WTC11 (cell line): ENCODE measurements around the gene CCDC82. TPM values are rescaled to one million over a fixed set of nuclear protein-coding genes. Genes with fewer than 3 reads are reported as not detected.

ENCODE experiments used
- ATAC-seq: fragments of 200-7000 bp; cut with Tn5 transposase; 2 replicates; pipeline ENCODE4 v1.10.0; 2021; ENCODE audit warnings: mild to moderate bottlenecking, moderate library complexity
- CTCF ChIA-PET: fragments of 300-600 bp; sonication (Branson Sonifier 250); formaldehyde crosslinking; loops from one replicate; lab custom pipeline; 2021; ENCODE audit warnings: antibody characterized with exemption; lab: Charles Lee
- POLR2A ChIA-PET: fragments of 350-600 bp; sonication (Branson Sonifier 250); formaldehyde crosslinking; loops from one replicate; lab custom pipeline; 2021; ENCODE audit warnings: antibody characterized with exemption; lab: Charles Lee
- DNase-seq: peaks from one replicate; pipeline ENCODE4 v3.0.0; 2021; ENCODE audit warnings: low spot score
- H3K27ac Mint-ChIP-seq: 2 replicates; pipeline ENCODE4 v1.8.0; 2021; ENCODE audit warnings: mixed read lengths
- H3K27me3 Mint-ChIP-seq: 2 replicates; pipeline ENCODE4 v1.8.0; 2021; ENCODE audit warnings: low read depth, mild to moderate bottlenecking, moderate library complexity, mixed read lengths
- H3K36me3 Mint-ChIP-seq: 2 replicates; pipeline ENCODE4 v1.8.0; 2021; ENCODE audit warnings: mixed read lengths
- H3K4me1 Mint-ChIP-seq: 2 replicates; pipeline ENCODE4 v1.8.0; 2022; ENCODE audit warnings: mixed read lengths
- H3K4me3 Mint-ChIP-seq: 2 replicates; pipeline ENCODE4 v1.8.0; 2021; ENCODE audit warnings: mild to moderate bottlenecking, moderate library complexity, mixed read lengths
- H3K9me3 Mint-ChIP-seq: 2 replicates; pipeline ENCODE4 v1.8.0; 2021; ENCODE audit warnings: mixed read lengths
- CDX4 ChIP-seq: fragments of 250-450 bp; sonication (Bioruptor Pico); IDR thresholded peaks from 2 replicates; pipeline ENCODE4 v1.9.0; 2021; ENCODE audit warnings: moderate library complexity, mild to moderate bottlenecking, inconsistent platforms, borderline replicate concordance
- ERG ChIP-seq: fragments of 250-450 bp; sonication (Bioruptor Pico); IDR thresholded peaks from 2 replicates; pipeline ENCODE4 v1.8.0; 2021; ENCODE audit warnings: mild to moderate bottlenecking
- GTF2I ChIP-seq: fragments of 250-450 bp; sonication (Bioruptor Pico); conservative IDR thresholded peaks from 2 replicates; pipeline ENCODE4 v1.4.0; 2021; ENCODE audit warnings: mild to moderate bottlenecking
- JUN ChIP-seq: sonication (generic); formaldehyde crosslinking; IDR thresholded peaks from 2 replicates; pipeline ENCODE4 v1.8.0; 2023; ENCODE audit warnings: mild to moderate bottlenecking, missing genetic modification reagents
- NR3C1 ChIP-seq: sonication (generic); formaldehyde crosslinking; conservative IDR thresholded peaks from 2 replicates; pipeline ENCODE4 v1.8.1; 2023; ENCODE audit warnings: low read depth, mild to moderate bottlenecking, missing genetic modification reagents
- PRDM15 ChIP-seq: sonication (generic); formaldehyde crosslinking; IDR thresholded peaks from 2 replicates; pipeline ENCODE4 v1.8.0; 2022; ENCODE audit warnings: missing genetic modification reagents
- PRRX2 ChIP-seq: fragments of 250-450 bp; sonication (Bioruptor Pico); IDR thresholded peaks from 2 replicates; pipeline ENCODE4 v1.8.0; 2021; ENCODE audit warnings: mild to moderate bottlenecking
- SMAD3 ChIP-seq: sonication (generic); formaldehyde crosslinking; IDR thresholded peaks from 2 replicates; pipeline ENCODE4 v1.8.0; 2022; ENCODE audit warnings: missing genetic modification reagents, mild to moderate bottlenecking, borderline replicate concordance
- SMAD4 ChIP-seq: sonication (generic); formaldehyde crosslinking; IDR thresholded peaks from 2 replicates; pipeline ENCODE4 v1.8.0; 2022; ENCODE audit warnings: mild to moderate bottlenecking, missing genetic modification reagents
- SP1 ChIP-seq: sonication (generic); formaldehyde crosslinking; conservative IDR thresholded peaks from 2 replicates; pipeline ENCODE4 v1.8.1; 2022; ENCODE audit warnings: missing genetic modification reagents
- STAT6 ChIP-seq: sonication (generic); formaldehyde crosslinking; conservative IDR thresholded peaks from 2 replicates; pipeline ENCODE4 v1.8.1; 2023; ENCODE audit warnings: mild to moderate bottlenecking, low read depth, missing genetic modification reagents, moderate library complexity
- TEAD4 ChIP-seq: sonication (generic); formaldehyde crosslinking; IDR thresholded peaks from 2 replicates; pipeline ENCODE4 v1.8.0; 2022; ENCODE audit warnings: mild to moderate bottlenecking, missing genetic modification reagents
- ZNF121 ChIP-seq: sonication (generic); formaldehyde crosslinking; IDR thresholded peaks from 2 replicates; pipeline ENCODE4 v1.8.0; 2023; ENCODE audit warnings: missing genetic modification reagents
- ZNF263 ChIP-seq: sonication (generic); formaldehyde crosslinking; IDR thresholded peaks from 2 replicates; pipeline ENCODE4 v1.8.1; 2022; ENCODE audit warnings: low read depth, mild to moderate bottlenecking, moderate library complexity, missing genetic modification reagents
- ZNF317 ChIP-seq: sonication (generic); formaldehyde crosslinking; IDR thresholded peaks from 2 replicates; pipeline ENCODE4 v1.8.1; 2023; ENCODE audit warnings: low read depth, mild to moderate bottlenecking, moderate library complexity, missing genetic modification reagents, borderline replicate concordance
- ZNF671 ChIP-seq: fragments of 250-450 bp; sonication (Bioruptor Pico); IDR thresholded peaks from 2 replicates; pipeline ENCODE4 v1.8.0; 2021; ENCODE audit warnings: mild to moderate bottlenecking
- total RNA-seq: library from RNA; stranded (reverse); gene quantifications from 3 replicates; pipeline ENCODE4 v1.2.3, GENCODE V29; 2021
- TF ChIP-seq, protein P1 (sequence below): sonication (generic); formaldehyde crosslinking; IDR thresholded peaks from 2 replicates; pipeline ENCODE4 v1.8.0; 2022; ENCODE audit warnings: mild to moderate bottlenecking, missing genetic modification reagents
- TF ChIP-seq, protein P2 (sequence below): sonication (generic); formaldehyde crosslinking; IDR thresholded peaks from 2 replicates; pipeline ENCODE4 v1.8.1; 2023; ENCODE audit warnings: mild to moderate bottlenecking, missing genetic modification reagents, moderate library complexity

CCDC82 gene
- total RNA-seq, 1 experiment from 2014 or later = 16.3 TPM

- DNase-seq = no peak
- Mint-ChIP-seq H3K27ac (no peak overlapping the region), H3K9me3 (no peaks in the 10 kb centered on the region), H3K4me1 (peaks cover 75% of the 10 kb centered on the region), H3K36me3 (0 out of 2 replicates have a peak, but pooled peaks cover 3% of the 10 kb centered on the region), H3K4me3 (no peak overlapping the region), H3K27me3 (no peaks in the 10 kb centered on the region)
- CTCF ChIA-PET = interaction anchor here (1.0 to 3.3 kb wide), 2 partner anchors 9 to 12 kb away, joined by 3 to 37 read pairs; partner anchors contain the start of gene MAML2
- no peak for ATAC-seq
- POLR2A ChIA-PET = no interaction called here
- TF ChIP-seq ZNF317 = no peak
- TF ChIP-seq ERG (CRISPR knock-in tag) = no peak
- no peak for TF ChIP-seq SMAD3 (CRISPR knock-in tag)
- TF ChIP-seq JUN (CRISPR knock-in tag) = no peak
- TF ChIP-seq ZNF671 (CRISPR knock-in tag) = no peak
Measured at GRCh38 chr11:96330511-96330859, 59.2 kb downstream of the CCDC82 start.

- Mint-ChIP-seq H3K36me3 (0 out of 2 replicates have a peak, but pooled peaks cover 3% of the 10 kb centered on the region), H3K27ac (no peak overlapping the region), H3K4me3 (no peak overlapping the region), H3K27me3 (no peaks in the 10 kb centered on the region), H3K4me1 (peaks cover 76% of the 10 kb centered on the region), H3K9me3 (no peaks in the 10 kb centered on the region)
- ChIA-PET POLR2A (no interaction called here), CTCF (interaction anchor here (1.0 to 3.3 kb wide), 3 partner anchors 9 to 13 kb away, joined by 3 to 37 read pairs (median 13); partner anchors contain the start of gene MAML2)
- DNase-seq = no peak
- TF ChIP-seq GTF2I (CRISPR knock-in tag) = no peak
- no peak for TF ChIP-seq CDX4 (CRISPR knock-in tag)
- TF ChIP-seq PRRX2 (CRISPR knock-in tag) = no peak
- no peak for TF ChIP-seq ZNF121 (CRISPR knock-in tag)
- no peak for TF ChIP-seq STAT6 (CRISPR knock-in tag)
- no peak for TF ChIP-seq PRDM15 (CRISPR knock-in tag)
- TF ChIP-seq, protein P1, sequence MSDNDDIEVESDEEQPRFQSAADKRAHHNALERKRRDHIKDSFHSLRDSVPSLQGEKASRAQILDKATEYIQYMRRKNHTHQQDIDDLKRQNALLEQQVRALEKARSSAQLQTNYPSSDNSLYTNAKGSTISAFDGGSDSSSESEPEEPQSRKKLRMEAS (CRISPR knock-in tag) = no peak
- no peak for TF ChIP-seq SP1 (CRISPR knock-in tag)
- TF ChIP-seq ZNF263 (CRISPR knock-in tag) = no peak
- TF ChIP-seq NR3C1 (CRISPR knock-in tag) = no peak
- TF ChIP-seq TEAD4 (CRISPR knock-in tag) = no peak
- no peak for TF ChIP-seq SMAD4 (CRISPR knock-in tag)
- TF ChIP-seq, protein P2, sequence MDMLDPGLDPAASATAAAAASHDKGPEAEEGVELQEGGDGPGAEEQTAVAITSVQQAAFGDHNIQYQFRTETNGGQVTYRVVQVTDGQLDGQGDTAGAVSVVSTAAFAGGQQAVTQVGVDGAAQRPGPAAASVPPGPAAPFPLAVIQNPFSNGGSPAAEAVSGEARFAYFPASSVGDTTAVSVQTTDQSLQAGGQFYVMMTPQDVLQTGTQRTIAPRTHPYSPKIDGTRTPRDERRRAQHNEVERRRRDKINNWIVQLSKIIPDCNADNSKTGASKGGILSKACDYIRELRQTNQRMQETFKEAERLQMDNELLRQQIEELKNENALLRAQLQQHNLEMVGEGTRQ = no peak
- no peak for ATAC-seq
Measured at GRCh38 chr11:96329855-96330510, 59.7 kb downstream of the CCDC82 start.
